SHP77 treated with DMSO at 0.1 percent for 48 hours (cell line): ENCODE measurements around the gene TGFB1.

ENCODE experiments used
- DNase-seq: peaks from one replicate; lab custom pipeline; 2025; lab: John Stamatoyannopoulos, UW

Gene TGFB1

DNA sequence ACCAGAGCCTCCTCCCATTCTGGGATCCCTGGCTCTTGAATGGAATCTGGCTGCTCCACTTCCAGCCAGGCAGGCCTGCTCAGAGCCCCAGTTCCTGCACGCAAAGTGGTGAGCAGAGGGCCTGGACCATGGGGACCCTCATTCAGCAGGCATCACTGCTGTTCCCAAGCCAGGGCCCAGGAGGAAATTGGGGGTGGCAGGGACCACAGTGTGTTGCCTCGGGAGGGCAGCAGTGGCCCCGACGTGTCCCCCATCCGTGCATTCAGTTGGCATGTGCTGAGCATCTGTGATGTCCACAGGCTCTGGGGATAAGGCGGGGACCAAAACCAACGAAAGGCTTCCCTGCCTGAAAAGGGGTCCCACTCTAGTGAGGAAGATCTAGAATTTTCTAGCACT lies 32.5 kb downstream of the TGFB1 start:
- DNase-seq: no peak

DNA sequence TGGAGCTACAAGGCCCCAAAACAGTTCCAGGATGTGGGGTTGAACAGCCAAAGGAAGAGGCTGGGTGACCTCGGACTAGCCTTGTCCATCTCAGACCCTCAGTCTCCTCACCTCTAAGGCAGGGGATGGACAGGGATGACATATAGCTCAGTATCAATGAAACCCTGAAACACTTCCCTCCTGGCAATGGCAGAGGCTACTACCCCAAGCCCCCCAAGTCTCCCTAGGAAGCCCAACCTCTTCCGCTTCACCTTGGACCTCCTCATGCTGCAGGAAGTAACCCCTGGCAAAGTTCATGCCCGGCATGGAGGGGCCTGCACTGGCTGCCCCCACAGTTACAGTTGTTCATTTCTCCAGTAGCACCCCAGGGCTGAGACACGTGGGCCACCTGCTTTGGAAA lies 33.2 kb downstream of the TGFB1 start:
- DNase-seq: no peak

GRCh38 chr19:41320185-41320518 lies 33.6 kb downstream of the TGFB1 start:
- no peak for DNase-seq

GRCh38 chr19:41319500-41320184 lies 34.1 kb downstream of the TGFB1 start:
- DNase-seq: no peak

- DNase-seq: no peak
Measured at GRCh38 chr19:41318696-41319499, 34.8 kb downstream of the TGFB1 start.

GRCh38 chr19:41316306-41316920 lies 37.3 kb downstream of the TGFB1 start:
- DNase-seq: no peak

DNA sequence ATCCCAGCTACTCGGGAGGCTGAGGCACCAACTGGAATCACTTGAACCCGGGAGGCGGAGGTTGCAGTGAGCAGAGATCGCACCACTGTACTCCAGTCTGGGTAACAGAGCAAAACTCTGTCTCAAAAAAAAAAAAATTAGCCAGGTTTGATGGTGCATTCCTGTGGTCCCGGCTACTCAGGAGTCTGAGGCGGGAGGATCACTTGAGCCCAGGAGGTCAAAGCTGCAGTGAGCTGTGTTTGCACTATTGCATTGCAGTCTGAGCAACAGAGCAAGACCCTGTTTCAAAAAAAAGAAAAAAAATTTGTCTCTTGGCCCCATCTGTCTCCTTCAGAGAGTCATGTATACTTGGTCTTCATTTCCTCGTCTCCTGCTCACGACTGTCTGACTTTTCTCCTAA lies 42.1 kb downstream of the TGFB1 start:
- DNase-seq: no peak

GRCh38 chr19:41311072-41311471 lies 42.6 kb downstream of the TGFB1 start:
- no peak for DNase-seq

- DNase-seq: peak; percentile 74
Measured at GRCh38 chr19:41310033-41310831, 43.5 kb downstream of the TGFB1 start, which contains the start of gene CCDC97. Gene CCDC97, plus strand, starts transcription at chr19:41310172. Its CDS starts 139 bp downstream, at chr19:41310311.

DNA sequence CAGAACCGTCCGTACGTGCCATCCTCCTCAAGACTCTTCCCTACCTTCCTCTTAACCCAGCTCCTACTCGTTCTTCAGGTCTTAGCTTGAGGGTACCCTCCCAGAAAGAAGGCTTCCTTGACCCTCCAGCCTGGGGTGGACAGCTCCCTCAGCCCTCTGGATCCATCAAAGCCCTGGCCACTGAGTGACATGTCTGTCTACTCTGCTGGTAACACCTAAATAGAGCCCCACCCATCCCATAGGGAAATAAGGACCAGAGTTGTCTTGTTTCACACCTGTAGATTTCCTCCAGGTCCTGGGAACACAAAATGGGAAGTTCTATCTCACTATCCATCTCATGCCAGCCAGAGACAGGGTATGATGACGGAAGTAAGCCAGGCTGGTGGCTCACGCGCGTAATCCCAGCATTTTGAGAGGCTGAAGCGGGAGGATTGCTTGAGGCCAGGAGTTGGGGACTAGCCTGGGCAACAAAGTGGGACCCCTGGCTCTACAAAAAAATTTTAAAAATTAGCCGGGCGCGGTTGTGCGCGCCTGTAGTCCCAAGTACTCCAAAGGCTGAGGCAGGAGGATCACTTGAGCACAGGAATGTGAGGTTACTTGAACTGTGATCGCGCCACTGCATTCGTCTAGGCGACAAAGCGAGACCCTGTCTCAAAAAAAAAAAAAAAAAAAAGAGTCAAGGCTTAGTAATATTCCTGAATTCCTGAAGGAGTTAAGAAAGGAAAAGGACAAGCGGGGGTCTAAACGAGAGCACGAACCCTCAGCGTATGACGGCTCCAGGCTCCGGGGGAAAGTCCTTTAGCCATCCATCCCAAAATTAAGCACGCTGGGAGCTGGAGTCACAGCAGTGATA lies 44.3 kb downstream of the TGFB1 start:
- DNase-seq: no peak

DNA sequence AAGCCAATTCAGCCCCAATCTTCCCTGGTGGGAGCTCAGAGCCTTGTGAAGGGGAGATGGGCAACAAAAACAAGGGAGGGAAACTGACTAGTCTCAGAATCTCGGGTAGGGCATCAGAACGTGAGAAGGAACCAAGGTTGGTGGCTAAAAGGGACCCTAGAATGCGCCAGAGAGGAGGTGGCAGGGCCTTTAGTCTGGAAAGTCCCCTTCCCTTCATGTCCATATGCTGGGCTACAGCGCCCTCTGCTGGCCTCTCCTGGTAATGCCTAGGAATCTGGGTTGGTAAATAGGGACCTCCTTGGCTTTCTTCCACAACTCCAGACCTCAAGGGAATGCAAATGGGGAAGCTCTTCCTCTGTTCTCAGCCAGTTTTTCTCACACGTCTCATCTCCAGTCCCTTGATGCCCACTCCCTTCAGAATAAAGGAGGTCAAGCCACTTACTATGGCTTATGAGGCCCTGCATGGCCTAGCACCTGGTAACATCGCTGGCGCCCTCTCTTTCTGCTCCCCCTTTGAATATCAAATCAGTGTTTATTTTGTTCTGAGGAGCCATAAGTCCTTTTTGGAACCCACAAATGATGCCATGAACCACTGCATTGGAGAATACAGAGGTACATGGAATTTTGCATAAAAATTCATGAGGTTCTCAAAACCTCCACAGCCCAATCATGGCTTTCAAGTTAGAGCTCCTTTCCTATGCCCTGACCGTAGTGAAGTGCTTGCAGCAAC lies 45.1 kb downstream of the TGFB1 start:
- peak; percentile 60 for DNase-seq

GRCh38 chr19:41307954-41308449 lies 45.7 kb downstream of the TGFB1 start:
- DNase-seq: no peak

DNA sequence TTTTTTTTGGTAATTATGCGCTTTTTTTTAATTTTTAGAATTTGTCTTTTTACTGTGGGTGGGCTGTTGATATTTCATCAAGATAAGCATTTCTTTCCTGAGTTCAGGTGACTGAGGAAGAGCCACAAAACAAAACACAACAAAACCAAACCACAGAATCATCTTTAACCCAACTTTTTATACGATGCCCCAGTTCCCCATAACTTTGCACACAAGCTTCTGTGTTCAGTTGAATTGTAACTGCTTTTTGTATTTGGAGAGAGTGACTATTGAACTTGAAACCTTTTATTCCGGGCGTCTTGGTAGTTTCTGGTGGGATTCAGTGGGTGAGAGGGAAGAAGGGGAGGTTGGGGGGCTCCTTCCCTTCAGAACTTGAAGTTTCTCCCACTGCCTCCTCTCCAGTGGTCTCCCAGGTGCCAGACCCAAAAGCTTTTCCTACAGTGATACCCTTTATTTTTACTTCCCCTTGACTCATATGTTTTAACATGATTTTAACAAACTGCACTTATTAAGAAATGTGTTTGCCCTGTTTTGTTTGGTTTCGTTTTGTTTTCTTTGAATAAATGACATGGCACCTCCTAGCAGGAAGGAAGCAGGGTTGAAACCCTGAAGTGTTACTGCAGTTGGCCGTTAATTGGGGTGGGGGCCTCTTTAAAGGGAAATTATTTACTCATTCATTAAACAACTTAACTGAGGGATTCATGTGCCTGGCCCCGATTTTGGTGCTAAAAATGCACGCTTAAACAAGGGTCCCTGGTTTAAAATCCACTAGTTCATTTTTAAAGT lies 46.4 kb downstream of the TGFB1 start:
- DNase-seq: no peak

GRCh38 chr19:41305927-41306793 lies 47.6 kb downstream of the TGFB1 start:
- no peak for DNase-seq

GRCh38 chr19:41304706-41305483 lies 48.8 kb downstream of the TGFB1 start:
- DNase-seq: no peak

- no peak for DNase-seq
Measured at GRCh38 chr19:41303954-41304353, 49.8 kb downstream of the TGFB1 start.

- DNase-seq: no peak
Measured at GRCh38 chr19:41302624-41303351, 50.9 kb downstream of the TGFB1 start.
